HEK293 (cell line): ENCODE data around the gene CPLX3.

ENCODE experiments used
- KLF1 ChIP-seq: fragments of 450-650 bp; formaldehyde crosslinking; IDR thresholded peaks from 2 replicates; pipeline ENCODE4 v1.5.1; 2016; ENCODE audit warnings: missing biosample characterization, missing genetic modification characterization
- PATZ1 ChIP-seq: fragments of 450-650 bp; formaldehyde crosslinking; IDR thresholded peaks from 2 replicates; pipeline ENCODE4 v1.5.1; 2016; ENCODE audit warnings: missing biosample characterization, missing genetic modification characterization
- REPIN1 ChIP-seq: fragments of 450-650 bp; formaldehyde crosslinking; IDR thresholded peaks from 2 replicates; pipeline ENCODE4 v1.5.1; 2017; ENCODE audit warnings: missing biosample characterization, missing genetic modification characterization, low read depth
- SCRT2 ChIP-seq: fragments of 450-650 bp; formaldehyde crosslinking; IDR thresholded peaks from 2 replicates; pipeline ENCODE4 v1.5.1; 2016; ENCODE audit warnings: missing biosample characterization, missing genetic modification characterization
- SP3 ChIP-seq: fragments of 450-650 bp; formaldehyde crosslinking; IDR thresholded peaks from 2 replicates; pipeline ENCODE4 v1.5.1; 2016; ENCODE audit warnings: missing biosample characterization, missing genetic modification characterization
- YY1 ChIP-seq: fragments of 450-650 bp; formaldehyde crosslinking; IDR thresholded peaks from 2 replicates; pipeline ENCODE4 v1.5.1; 2018; ENCODE audit warnings: missing biosample characterization, missing genetic modification characterization
- ZBTB1 ChIP-seq: fragments of 450-650 bp; formaldehyde crosslinking; IDR thresholded peaks from 2 replicates; pipeline ENCODE4 v1.5.1; 2016; ENCODE audit warnings: missing biosample characterization, missing genetic modification characterization
- ZBTB7A ChIP-seq: fragments of 450-650 bp; formaldehyde crosslinking; IDR thresholded peaks from 2 replicates; pipeline ENCODE4 v1.5.1; 2016; ENCODE audit warnings: low read depth, missing biosample characterization, missing genetic modification characterization
- ZFP41 ChIP-seq: fragments of 450-650 bp; formaldehyde crosslinking; IDR thresholded peaks from 2 replicates; pipeline ENCODE4 v1.5.1; 2016; ENCODE audit warnings: missing biosample characterization, missing genetic modification characterization, borderline replicate concordance
- ZNF157 ChIP-seq: fragments of 450-650 bp; formaldehyde crosslinking; IDR thresholded peaks from 2 replicates; pipeline ENCODE4 v1.5.1; 2016; ENCODE audit warnings: missing biosample characterization, missing genetic modification characterization
- ZNF221 ChIP-seq: fragments of 450-650 bp; formaldehyde crosslinking; IDR thresholded peaks from 2 replicates; pipeline ENCODE4 v1.5.1; 2017; ENCODE audit warnings: missing biosample characterization, missing genetic modification characterization, borderline replicate concordance
- ZNF239 ChIP-seq: fragments of 450-650 bp; formaldehyde crosslinking; IDR thresholded peaks from 2 replicates; pipeline ENCODE4 v1.5.1; 2016; ENCODE audit warnings: missing biosample characterization, missing genetic modification characterization
- ZNF350 ChIP-seq: fragments of 450-650 bp; formaldehyde crosslinking; IDR thresholded peaks from 2 replicates; pipeline ENCODE4 v1.5.0; 2017; ENCODE audit warnings: missing biosample characterization, mild to moderate bottlenecking, missing genetic modification characterization
- ZNF488 ChIP-seq: fragments of 450-650 bp; formaldehyde crosslinking; IDR thresholded peaks from 2 replicates; pipeline ENCODE4 v1.5.1; 2016; ENCODE audit warnings: missing biosample characterization, missing genetic modification characterization
- ZNF555 ChIP-seq: fragments of 450-650 bp; formaldehyde crosslinking; conservative IDR thresholded peaks from 2 replicates; pipeline ENCODE4 v1.5.1; 2017; ENCODE audit warnings: missing biosample characterization, mild to moderate bottlenecking, missing genetic modification characterization, inconsistent platforms
- ZNF560 ChIP-seq: fragments of 450-650 bp; formaldehyde crosslinking; IDR thresholded peaks from 2 replicates; pipeline ENCODE4 v1.5.1; 2017; ENCODE audit warnings: missing biosample characterization, missing genetic modification characterization, borderline replicate concordance
- ZSCAN16 ChIP-seq: fragments of 450-650 bp; formaldehyde crosslinking; IDR thresholded peaks from 2 replicates; pipeline ENCODE4 v1.5.1; 2016; ENCODE audit warnings: missing biosample characterization, missing genetic modification characterization
- TF ChIP-seq, protein P1 (sequence below): fragments of 450-650 bp; formaldehyde crosslinking; conservative IDR thresholded peaks from 2 replicates; pipeline ENCODE4 v1.5.1; 2016; ENCODE audit warnings: low read depth, missing biosample characterization, missing genetic modification characterization
- TF ChIP-seq, protein P2 (sequence below): fragments of 450-650 bp; formaldehyde crosslinking; IDR thresholded peaks from 2 replicates; pipeline ENCODE4 v1.5.1; 2016; ENCODE audit warnings: missing biosample characterization, missing genetic modification characterization, low read depth
- TF ChIP-seq, protein P3 (sequence below): fragments of 450-650 bp; formaldehyde crosslinking; IDR thresholded peaks from 2 replicates; pipeline ENCODE4 v1.5.1; 2016; ENCODE audit warnings: missing biosample characterization, missing genetic modification characterization, borderline replicate concordance

The CPLX3 gene

DNA sequence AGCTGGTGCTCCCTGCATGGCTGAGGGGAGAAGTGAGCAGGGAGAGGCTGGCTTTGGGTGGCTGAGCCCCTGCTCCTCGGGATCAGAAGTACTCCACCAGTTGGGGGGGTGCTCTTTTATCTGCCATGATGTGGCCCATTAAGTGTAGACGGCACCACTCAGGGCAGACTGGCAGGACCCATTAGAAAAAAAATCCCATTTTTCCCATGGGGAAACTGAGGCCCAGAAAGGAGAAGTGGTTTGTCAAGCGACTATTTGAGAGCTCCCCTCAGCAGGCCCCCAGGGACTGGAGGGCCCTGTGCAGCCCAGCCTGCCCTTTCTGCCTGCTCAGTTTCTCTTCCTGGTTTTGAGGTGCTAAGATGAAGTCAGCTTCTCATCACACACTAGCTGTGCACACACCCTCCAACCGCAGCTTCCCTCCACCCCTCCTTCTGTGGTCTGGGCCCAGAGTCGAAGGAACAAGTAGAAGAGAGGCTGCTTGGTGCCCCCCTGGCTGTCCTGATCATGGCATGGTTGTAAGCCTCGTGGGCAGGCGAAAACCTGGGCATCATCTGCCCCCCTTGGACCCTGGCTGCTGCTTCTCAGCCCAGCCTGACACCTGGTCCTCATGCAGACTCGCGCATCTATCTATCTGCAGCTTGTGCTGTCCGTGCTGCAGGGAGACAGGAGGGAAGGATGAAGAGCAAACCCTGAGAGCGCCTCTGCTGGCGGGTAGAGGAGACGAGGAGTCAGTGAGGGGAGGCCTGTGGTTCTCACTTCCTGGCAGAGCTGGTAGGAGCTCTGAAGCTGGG is 39.0 kb upstream of the CPLX3 start (continued):
- TF ChIP-seq ZNF157 (tag by site-specific recombination) (no peak), SCRT2 (tag by site-specific recombination) (no peak), ZNF560 (no peak), ZBTB7A (tag by site-specific recombination) (no peak), SP3 (tag by site-specific recombination) (no peak), ZFP41 (tag by site-specific recombination) (no peak), PATZ1 (tag by site-specific recombination) (peak; percentile 75; the same call in 1 of the 2 replicates), ZNF350 (no peak), ZSCAN16 (tag by site-specific recombination) (no peak), ZNF488 (tag by site-specific recombination) (no peak), REPIN1 (no peak), ZNF221 (tag by site-specific recombination) (no peak), ZBTB1 (no peak), YY1 (tag by site-specific recombination) (no peak), KLF1 (tag by site-specific recombination) (0 out of 2 replicates have a peak, but pooled peaks have one; percentile 25), ZNF239 (tag by site-specific recombination) (no peak), ZNF555 (no peak)
- TF ChIP-seq, protein P1, sequence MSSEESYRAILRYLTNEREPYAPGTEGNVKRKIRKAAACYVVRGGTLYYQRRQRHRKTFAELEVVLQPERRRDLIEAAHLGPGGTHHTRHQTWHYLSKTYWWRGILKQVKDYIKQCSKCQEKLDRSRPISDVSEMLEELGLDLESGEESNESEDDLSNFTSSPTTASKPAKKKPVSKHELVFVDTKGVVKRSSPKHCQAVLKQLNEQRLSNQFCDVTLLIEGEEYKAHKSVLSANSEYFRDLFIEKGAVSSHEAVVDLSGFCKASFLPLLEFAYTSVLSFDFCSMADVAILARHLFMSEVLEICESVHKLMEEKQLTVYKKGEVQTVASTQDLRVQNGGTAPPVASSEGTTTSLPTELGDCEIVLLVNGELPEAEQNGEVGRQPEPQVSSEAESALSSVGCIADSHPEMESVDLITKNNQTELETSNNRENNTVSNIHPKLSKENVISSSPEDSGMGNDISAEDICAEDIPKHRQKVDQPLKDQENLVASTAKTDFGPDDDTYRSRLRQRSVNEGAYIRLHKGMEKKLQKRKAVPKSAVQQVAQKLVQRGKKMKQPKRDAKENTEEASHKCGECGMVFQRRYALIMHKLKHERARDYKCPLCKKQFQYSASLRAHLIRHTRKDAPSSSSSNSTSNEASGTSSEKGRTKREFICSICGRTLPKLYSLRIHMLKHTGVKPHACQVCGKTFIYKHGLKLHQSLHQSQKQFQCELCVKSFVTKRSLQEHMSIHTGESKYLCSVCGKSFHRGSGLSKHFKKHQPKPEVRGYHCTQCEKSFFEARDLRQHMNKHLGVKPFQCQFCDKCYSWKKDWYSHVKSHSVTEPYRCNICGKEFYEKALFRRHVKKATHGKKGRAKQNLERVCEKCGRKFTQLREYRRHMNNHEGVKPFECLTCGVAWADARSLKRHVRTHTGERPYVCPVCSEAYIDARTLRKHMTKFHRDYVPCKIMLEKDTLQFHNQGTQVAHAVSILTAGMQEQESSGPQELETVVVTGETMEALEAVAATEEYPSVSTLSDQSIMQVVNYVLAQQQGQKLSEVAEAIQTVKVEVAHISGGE (tag by site-specific recombination) = peak; percentile 54; the same call in 1 of the 2 replicates
- TF ChIP-seq, protein P2, sequence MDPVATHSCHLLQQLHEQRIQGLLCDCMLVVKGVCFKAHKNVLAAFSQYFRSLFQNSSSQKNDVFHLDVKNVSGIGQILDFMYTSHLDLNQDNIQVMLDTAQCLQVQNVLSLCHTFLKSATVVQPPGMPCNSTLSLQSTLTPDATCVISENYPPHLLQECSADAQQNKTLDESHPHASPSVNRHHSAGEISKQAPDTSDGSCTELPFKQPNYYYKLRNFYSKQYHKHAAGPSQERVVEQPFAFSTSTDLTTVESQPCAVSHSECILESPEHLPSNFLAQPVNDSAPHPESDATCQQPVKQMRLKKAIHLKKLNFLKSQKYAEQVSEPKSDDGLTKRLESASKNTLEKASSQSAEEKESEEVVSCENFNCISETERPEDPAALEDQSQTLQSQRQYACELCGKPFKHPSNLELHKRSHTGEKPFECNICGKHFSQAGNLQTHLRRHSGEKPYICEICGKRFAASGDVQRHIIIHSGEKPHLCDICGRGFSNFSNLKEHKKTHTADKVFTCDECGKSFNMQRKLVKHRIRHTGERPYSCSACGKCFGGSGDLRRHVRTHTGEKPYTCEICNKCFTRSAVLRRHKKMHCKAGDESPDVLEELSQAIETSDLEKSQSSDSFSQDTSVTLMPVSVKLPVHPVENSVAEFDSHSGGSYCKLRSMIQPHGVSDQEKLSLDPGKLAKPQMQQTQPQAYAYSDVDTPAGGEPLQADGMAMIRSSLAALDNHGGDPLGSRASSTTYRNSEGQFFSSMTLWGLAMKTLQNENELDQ = no peak
- TF ChIP-seq, protein P3, sequence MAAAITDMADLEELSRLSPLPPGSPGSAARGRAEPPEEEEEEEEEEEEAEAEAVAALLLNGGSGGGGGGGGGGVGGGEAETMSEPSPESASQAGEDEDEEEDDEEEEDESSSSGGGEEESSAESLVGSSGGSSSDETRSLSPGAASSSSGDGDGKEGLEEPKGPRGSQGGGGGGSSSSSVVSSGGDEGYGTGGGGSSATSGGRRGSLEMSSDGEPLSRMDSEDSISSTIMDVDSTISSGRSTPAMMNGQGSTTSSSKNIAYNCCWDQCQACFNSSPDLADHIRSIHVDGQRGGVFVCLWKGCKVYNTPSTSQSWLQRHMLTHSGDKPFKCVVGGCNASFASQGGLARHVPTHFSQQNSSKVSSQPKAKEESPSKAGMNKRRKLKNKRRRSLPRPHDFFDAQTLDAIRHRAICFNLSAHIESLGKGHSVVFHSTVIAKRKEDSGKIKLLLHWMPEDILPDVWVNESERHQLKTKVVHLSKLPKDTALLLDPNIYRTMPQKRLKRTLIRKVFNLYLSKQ (tag by site-specific recombination) = no peak
